Natural killer cell (primary cell): Measurements from ENCODE around the gene RHCE. TPM values are rescaled to one million over a fixed set of nuclear protein-coding genes. Genes with fewer than 3 reads are reported as not detected.

Experiments used
- ATAC-seq, 3 donors: fragments of 150-1000 bp in 2 of 3; fragments of 200-7000 bp in 1 of 3; cut with Tn5 transposase; 1 replicate in 1 of 3; 2 replicates in 2 of 3; pipeline ENCODE4 v1.10.0; 2021; ENCODE audit warnings: mild to moderate bottlenecking in 2 of 3, moderate library complexity in 2 of 3
- DNase-seq, 2 donors: peaks; one replicate each; pipeline versions ENCODE4 v3.0.0 to v3.0.0-alpha.2; 2013 to 2021; ENCODE audit warnings: mixed read lengths in 1 of 2
- H3K27ac ChIP-seq: one replicate; pipeline ENCODE4 v1.5.1; 2013; ENCODE audit warnings: mild to moderate bottlenecking, low read length
- H3K27me3 ChIP-seq: one replicate; pipeline ENCODE4 v1.6.1; 2013; ENCODE audit warnings: low read length; ENCODE audit not compliant: control insufficient read depth, insufficient read depth
- H3K36me3 ChIP-seq: one replicate; pipeline ENCODE4 v1.6.1; 2013; ENCODE audit warnings: low read length; ENCODE audit not compliant: control insufficient read depth, insufficient read depth
- H3K4me1 ChIP-seq: one replicate; pipeline ENCODE4 v1.6.1; 2013; ENCODE audit warnings: low read length; ENCODE audit not compliant: control insufficient read depth, insufficient read depth
- H3K4me3 ChIP-seq: one replicate; pipeline ENCODE4 v1.5.1; 2013; ENCODE audit warnings: low read length
- H3K9me3 ChIP-seq: one replicate; pipeline ENCODE4 v1.6.1; 2013; ENCODE audit warnings: low read length; ENCODE audit not compliant: control insufficient read depth, insufficient read depth
- H3K27ac Mint-ChIP-seq, 2 donors: one replicate each; pipeline ENCODE4 v1.8.0; 2022; ENCODE audit warnings: mild to moderate bottlenecking in 2 of 2, mixed read lengths in 2 of 2, moderate library complexity in 1 of 2
- H3K27me3 Mint-ChIP-seq, 2 donors: one replicate each; pipeline ENCODE4 v1.8.0; 2022; ENCODE audit warnings: low read depth in 2 of 2, mixed read lengths in 2 of 2
- H3K36me3 Mint-ChIP-seq: one replicate; pipeline ENCODE4 v1.8.0; 2022; ENCODE audit warnings: mixed read lengths
- H3K4me1 Mint-ChIP-seq, 2 donors: one replicate each; pipeline ENCODE4 v1.8.0; 2022; ENCODE audit warnings: mixed read lengths in 2 of 2
- H3K4me3 Mint-ChIP-seq: one replicate; pipeline ENCODE4 v1.8.0; 2022; ENCODE audit warnings: mild to moderate bottlenecking, moderate library complexity, mixed read lengths
- H3K9me3 Mint-ChIP-seq, 2 donors: one replicate each; pipeline ENCODE4 v1.8.0; 2022; ENCODE audit warnings: mixed read lengths in 2 of 2
- CTCF ChIP-seq: fragments of 200-600 bp; IDR thresholded peaks from one replicate; pipeline ENCODE4 v1.8.0; 2022; ENCODE audit warnings: antibody characterized with exemption
- WGBS: methylation state at CpG from one replicate; pipeline ENCODE4 v1.1.7; 2013; ENCODE audit warnings: missing lambda C conversion rate; ENCODE audit not compliant: insufficient coverage; 5-methylcytosine and 5-hydroxymethylcytosine counted together
- intact Hi-C: fragments of 100-400 bp; cut with micrococcal nuclease; formaldehyde crosslinking; loops from one replicate; pipeline ENCODE4 v1.14.2; 2022
- total RNA-seq, 4 donors: library from RNA; stranded (reverse); fragments of 120-200 nt in 1 of 4; gene quantifications; one replicate each; pipeline versions ENCODE4 v1.2.3 to v1.2.4, GENCODE V29; 2013 to 2022

The RHCE gene
- total RNA-seq, 3 donors from 2014 or later (not counting 1 experiment from before 2014, with no cell fraction given), result not detected

GRCh38 chr1:25356441-25356840 is 64.2 kb downstream of the RHCE start:
- no peaks in the 10 kb centered on the region for H3K27me3 Mint-ChIP-seq
- no peak overlapping the region for H3K27ac ChIP-seq
- DNase-seq, result no peak
- ATAC-seq, result no peak
- no peak overlapping the region for H3K4me3 Mint-ChIP-seq
- H3K9me3 ChIP-seq, result no peaks in the 10 kb centered on the region
- TF ChIP-seq CTCF, result no peak
- no peaks in the 10 kb centered on the region for H3K4me1 ChIP-seq
- intact Hi-C loops, result no loop called here
- H3K36me3 Mint-ChIP-seq, result no peaks in the 10 kb centered on the region
- no peaks in the 10 kb centered on the region for H3K9me3 Mint-ChIP-seq
- H3K4me1 Mint-ChIP-seq, result peaks cover 6 to 14% of the 10 kb centered on the region in 2 donors
- peaks cover 78% of the 10 kb centered on the region for H3K36me3 ChIP-seq
- no peaks in the 10 kb centered on the region for H3K27me3 ChIP-seq
- H3K4me3 ChIP-seq, result no peak overlapping the region
- peak overlapping the region in 1 of 2 donors; percentile 61 for H3K27ac Mint-ChIP-seq

- no peaks in the 10 kb centered on the region for H3K9me3 ChIP-seq
- H3K36me3 Mint-ChIP-seq, result no peaks in the 10 kb centered on the region
- H3K4me3 ChIP-seq, result no peak overlapping the region
- no peaks in the 10 kb centered on the region for H3K4me1 ChIP-seq
- intact Hi-C loops, result no loop called here
- peaks cover 6 to 10% of the 10 kb centered on the region in 2 donors for H3K4me1 Mint-ChIP-seq
- H3K27me3 Mint-ChIP-seq, result no peaks in the 10 kb centered on the region
- no peak overlapping the region for H3K27ac ChIP-seq
- TF ChIP-seq CTCF, result no peak
- no peak for ATAC-seq
- H3K4me3 Mint-ChIP-seq, result no peak overlapping the region
- peak overlapping the region in 1 of 2 donors; percentile 61 for H3K27ac Mint-ChIP-seq
- peaks cover 75% of the 10 kb centered on the region for H3K36me3 ChIP-seq
- WGBS, result 91% methylated on average over 6 of the region's 6 CpGs
- H3K27me3 ChIP-seq, result no peaks in the 10 kb centered on the region
- no peak for DNase-seq
- H3K9me3 Mint-ChIP-seq, result no peaks in the 10 kb centered on the region
Observed at GRCh38 chr1:25355841-25356395, 64.7 kb downstream of the RHCE start.

- no peak overlapping the region for H3K27ac ChIP-seq
- H3K36me3 Mint-ChIP-seq, result no peaks in the 10 kb centered on the region
- no peaks in the 10 kb centered on the region for H3K9me3 ChIP-seq
- H3K9me3 Mint-ChIP-seq, result no peaks in the 10 kb centered on the region
- no peak overlapping the region for H3K4me3 ChIP-seq
- no peaks in the 10 kb centered on the region for H3K4me1 ChIP-seq
- no peak overlapping the region for H3K4me3 Mint-ChIP-seq
- intact Hi-C loops, result no loop called here
- ATAC-seq (no peak), DNase-seq (no peak)
- H3K27ac Mint-ChIP-seq, result no peak overlapping the region
- H3K27me3 Mint-ChIP-seq, result no peaks in the 10 kb centered on the region
- H3K27me3 ChIP-seq, result no peaks in the 10 kb centered on the region
- no peak for TF ChIP-seq CTCF
- H3K36me3 ChIP-seq, result peaks cover 58% of the 10 kb centered on the region
- H3K4me1 Mint-ChIP-seq, result peaks cover 0 to 15% of the 10 kb centered on the region in 2 donors
- 100% methylated on average over 1 of the region's 3 CpGs for WGBS
Observed at GRCh38 chr1:25349606-25350005, 71.0 kb downstream of the RHCE start.

- Mint-ChIP-seq H3K27me3 (no peaks in the 10 kb centered on the region), H3K4me3 (no peak overlapping the region), H3K9me3 (no peaks in the 10 kb centered on the region), H3K4me1 (peaks cover 14 to 24% of the 10 kb centered on the region in 2 donors), H3K27ac (peak overlapping the region in 1 of 2 donors; percentile 59), H3K36me3 (no peaks in the 10 kb centered on the region)
- Histone ChIP-seq H3K27ac (no peak overlapping the region), H3K9me3 (no peaks in the 10 kb centered on the region), H3K36me3 (peaks cover 54% of the 10 kb centered on the region), H3K4me3 (no peak overlapping the region), H3K4me1 (no peaks in the 10 kb centered on the region), H3K27me3 (no peaks in the 10 kb centered on the region)
- intact Hi-C loops, result no loop called here
- ATAC-seq, result no peak
- no peak for TF ChIP-seq CTCF
- peak in 1 of 2 donors; percentile 1 for DNase-seq
- WGBS, result 98% methylated on average over 2 of the region's 2 CpGs
Observed at GRCh38 chr1:25347556-25347955, 73.1 kb downstream of the RHCE start.
